Measurements from ENCODE around the gene ATOH1.

- TF ChIP-seq CTCF (IDR thresholded peaks at IDR 0.05) (no peak), POLR2A (IDR thresholded peaks at IDR 0.05) (no peak)
Measured at GRCh38 chr4:93780080-93780479, 48.5 kb upstream of the ATOH1 start.
